ENCODE data around the gene ART4. TPM values are rescaled to one million over a fixed set of nuclear protein-coding genes. Genes with fewer than 3 reads are reported as not detected.

ART4 gene
- total and polyA plus RNA-seq, 2 donors (not counting 3 experiments of a cell fraction or from before 2014, with no cell fraction given): 12.5 to 54.7 TPM

DNA sequence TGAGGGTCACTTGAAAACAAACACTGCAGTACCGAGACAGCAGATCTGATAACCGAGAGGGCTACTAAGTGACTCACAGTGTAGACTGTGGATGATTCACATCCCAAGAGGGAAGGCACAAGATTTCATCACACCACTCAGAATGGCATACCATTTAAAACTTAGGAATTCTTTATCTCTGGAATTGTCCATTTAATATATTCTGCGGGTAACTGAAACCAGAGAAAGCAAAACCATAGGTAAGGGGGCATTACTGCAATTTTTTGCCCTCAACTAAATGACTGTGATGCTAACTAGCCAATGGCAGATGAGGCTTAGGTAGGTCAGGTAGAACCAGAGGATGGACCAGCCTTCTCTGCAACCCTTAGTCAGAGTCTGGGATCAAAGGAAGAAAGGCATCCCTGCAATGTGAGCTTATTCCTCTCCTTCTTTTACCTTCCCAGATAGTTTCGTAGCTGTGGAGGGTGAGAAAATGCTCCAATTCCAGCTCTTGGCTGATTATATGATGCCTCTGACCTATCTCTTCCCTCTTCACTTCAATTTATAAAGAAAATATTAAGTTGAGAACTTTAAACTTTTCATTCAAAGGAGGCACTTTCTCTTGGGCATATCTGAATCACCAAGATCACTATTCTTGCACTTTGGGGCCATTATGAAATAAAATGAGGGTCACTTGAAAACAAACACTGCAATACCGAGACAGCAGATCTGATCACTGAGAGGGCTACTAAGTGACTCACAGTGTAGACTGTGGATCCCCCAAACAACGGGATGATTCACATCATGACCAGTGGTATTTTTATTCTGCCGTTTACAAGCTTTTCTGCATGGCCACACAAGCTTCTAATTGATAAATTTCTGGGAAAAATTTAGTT, 6.8 kb downstream of the ART4 start:
- H3K27me3 ChIP-seq (ENCODE audit: control insufficient read depth in 2 of 2, insufficient read depth in 2 of 2, low read length in 2 of 2): no peaks in the 10 kb centered on the region
- peaks cover 0 to 6% of the 10 kb centered on the region in 2 experiments for H3K36me3 ChIP-seq (ENCODE audit: control insufficient read depth in 2 of 2, extremely low read depth in 1 of 2, insufficient read depth in 2 of 2, low read length in 2 of 2)
- peaks cover 56% of the 10 kb centered on the region for H3K4me1 ChIP-seq (ENCODE audit: control insufficient read depth, extremely low read depth, insufficient read depth, low read length)
- peak; percentile 30 for TF ChIP-seq POLR2AphosphoS5 (IDR thresholded peaks at IDR 0.05; ENCODE audit: insufficient read depth, low read depth, low read length)
- peak; percentile 91 for TF ChIP-seq JUN (IDR thresholded peaks at IDR 0.05; ENCODE audit: borderline replicate concordance, insufficient read depth, insufficient read length, low read depth)
- peak; percentile 97 for TF ChIP-seq GATA2 (IDR thresholded peaks at IDR 0.05; ENCODE audit: insufficient read depth, insufficient read length, low read depth, low read length)
- TF ChIP-seq FOS (IDR thresholded peaks at IDR 0.05; ENCODE audit: borderline replicate concordance, insufficient read depth, low read length): peak; percentile 95
- TF ChIP-seq CTCF (IDR thresholded peaks at IDR 0.05; ENCODE audit: extremely low read depth in 1 of 2, insufficient read depth in 1 of 2, low read depth in 1 of 2, low read length in 2 of 2): no peak
- peak overlapping the region; percentile 6 for H2AFZ ChIP-seq (ENCODE audit: low read depth, low read length)
- H3K9me1 ChIP-seq (replicated peaks; ENCODE audit: control insufficient read depth, extremely low read depth, insufficient read depth, low read length): no peaks in the 10 kb centered on the region
- DNase-seq (ENCODE audit: low read depth, low spot score) (peak; percentile 86), FAIRE-seq (peak; percentile 87)
- CTCF ChIA-PET: interaction anchor here (0.6 to 2.1 kb wide), 7 partner anchors 11 to 599 kb away, joined by 3 to 13 read pairs (median 5); no protein-coding TSS in a partner anchor
- H3K4me2 ChIP-seq (ENCODE audit: insufficient read depth, low read length): peak overlapping the region; percentile 89
- no peaks in the 10 kb centered on the region for H3K9me3 ChIP-seq (replicated peaks; ENCODE audit: control insufficient read depth, insufficient read depth, low read length)
- H3K4me3 ChIP-seq (replicated peaks in 1 of 3; ENCODE audit: insufficient read depth in 1 of 3, low read depth in 1 of 3, low read length in 3 of 3): peak overlapping the region in 1 of 3 experiments; percentile 31
- peak overlapping the region; percentile 30 for H3K9ac ChIP-seq (replicated peaks; ENCODE audit: extremely low read depth, insufficient read depth, low read length)
- intact Hi-C loops (cut with micrococcal nuclease) (loop anchor here (1.0 kb wide), 1 partner anchor 33 kb away; the partner anchor contains the start of genes C12orf60 and WBP11), dilution Hi-C loops (cut with MboI; ENCODE audit: extremely low pct_ligation_motif_present, low sequenced_read_pairs) (loop anchor here (10.0 kb wide), 1 partner anchor 118 kb away; no protein-coding TSS in a partner anchor)
- H3K27ac ChIP-seq (ENCODE audit: insufficient read depth, low read depth, low read length): peak overlapping the region; percentile 83
- H3K79me2 ChIP-seq (ENCODE audit: control insufficient read depth, insufficient read depth, low read length): peaks cover 12% of the 10 kb centered on the region
- BruUV-seq (replicated peaks): TSS peak; percentile 76
- POLR2A ChIA-PET: interaction anchor here (1.6 kb wide), 1 partner anchor 33 kb away, joined by 6 read pairs; the partner anchor contains the start of genes C12orf60 and WBP11
- H4K20me1 ChIP-seq (replicated peaks; ENCODE audit: control insufficient read depth, extremely low read depth, insufficient read depth, low read length): no peaks in the 10 kb centered on the region
